Neural progenitor cell (in vitro differentiated cells): ENCODE data around the gene TOR3A. TPM values are rescaled to one million over a fixed set of nuclear protein-coding genes. Genes with fewer than 3 reads are reported as not detected.

Experiments
- DNase-seq: peaks from one replicate; pipeline ENCODE4 v3.0.0-alpha.2; 2016; ENCODE audit warnings: low spot score
- H2AFZ ChIP-seq: fragments of 200-600 bp; sonication (generic); replicated peaks from 2 replicates; pipeline ENCODE4 v1.6.1; 2016; ENCODE audit warnings: antibody characterized with exemption
- H3F3A ChIP-seq: fragments of 200-600 bp; sonication (generic); 2 replicates; pipeline ENCODE4 v1.6.1; 2016; ENCODE audit warnings: antibody characterized with exemption, low read depth
- H3K27ac ChIP-seq: fragments of 200-600 bp; sonication (generic); 2 replicates; pipeline ENCODE4 v1.5.1; 2016; ENCODE audit warnings: mild to moderate bottlenecking
- H3K27me3 ChIP-seq: fragments of 200-600 bp; sonication (generic); 2 replicates; pipeline ENCODE4 v1.6.1; 2016; ENCODE audit warnings: mild to moderate bottlenecking, moderate library complexity
- H3K36me3 ChIP-seq: fragments of 200-600 bp; sonication (generic); 2 replicates; pipeline ENCODE4 v1.5.1; 2016
- H3K4me1 ChIP-seq: fragments of 200-600 bp; sonication (generic); 2 replicates; pipeline ENCODE4 v1.6.1; 2016; ENCODE audit warnings: mixed run types
- H3K4me2 ChIP-seq: fragments of 200-600 bp; sonication (generic); 2 replicates; pipeline ENCODE4 v1.6.1; 2016
- H3K4me3 ChIP-seq: fragments of 200-600 bp; sonication (generic); 2 replicates; pipeline ENCODE4 v1.5.1; 2016
- H3K79me2 ChIP-seq: fragments of 200-600 bp; sonication (generic); 2 replicates; pipeline ENCODE4 v1.6.1; 2016; ENCODE audit warnings: low read depth
- H3K9ac ChIP-seq: fragments of 200-600 bp; sonication (generic); 2 replicates; pipeline ENCODE4 v1.6.1; 2016
- H3K9me3 ChIP-seq: fragments of 200-600 bp; sonication (generic); 2 replicates; pipeline ENCODE4 v1.5.1; 2016; ENCODE audit warnings: low read depth
- H4K20me1 ChIP-seq: fragments of 200-600 bp; sonication (generic); 2 replicates; pipeline ENCODE4 v1.6.1; 2016; ENCODE audit warnings: low read depth
- H3K27ac Mint-ChIP-seq: 3 replicates; pipeline ENCODE4 v1.8.0; 2021; ENCODE audit warnings: mixed read lengths
- H3K27me3 Mint-ChIP-seq: 2 replicates; pipeline ENCODE4 v1.8.0; 2022; ENCODE audit warnings: low read depth, mild to moderate bottlenecking, inconsistent platforms, moderate library complexity, mixed read lengths; ENCODE audit not compliant: insufficient read depth
- H3K36me3 Mint-ChIP-seq: 3 replicates; pipeline ENCODE4 v1.8.0; 2021; ENCODE audit warnings: mixed read lengths
- H3K4me1 Mint-ChIP-seq: 3 replicates; pipeline ENCODE4 v1.8.0; 2021; ENCODE audit warnings: mixed read lengths
- H3K4me3 Mint-ChIP-seq: 3 replicates; pipeline ENCODE4 v1.8.0; 2021; ENCODE audit warnings: mild to moderate bottlenecking, moderate library complexity, mixed read lengths
- H3K9me3 Mint-ChIP-seq: 3 replicates; pipeline ENCODE4 v1.8.0; 2020; ENCODE audit warnings: mixed read lengths
- EZH2 ChIP-seq: fragments of 200-600 bp; sonication (generic); IDR thresholded peaks from 2 replicates; pipeline ENCODE4 v1.6.1; 2017; ENCODE audit warnings: antibody characterized with exemption, mild to moderate bottlenecking, moderate library complexity
- EZH2phosphoT487 ChIP-seq: fragments of 200-600 bp; sonication (generic); IDR thresholded peaks from 2 replicates; pipeline ENCODE4 v1.6.1; 2017; ENCODE audit warnings: antibody characterized with exemption
- small RNA-seq: library from RNA; depleted of rRNA; stranded (forward); fragments of <200 nt; gene quantifications from one replicate; pipeline ENCODE3, GENCODE V24; 2015
- total RNA-seq: library from RNA; depleted of rRNA; stranded (reverse); fragments of >200 nt; gene quantifications from 2 replicates; pipeline ENCODE4 v1.2.3, GENCODE V29; 2015; ENCODE audit warnings: low replicate concordance
- TF ChIP-seq, protein P1 (sequence below): fragments of 200-600 bp; sonication (generic); IDR thresholded peaks from 2 replicates; pipeline ENCODE4 v1.5.1; 2017; ENCODE audit warnings: antibody characterized with exemption, mild to moderate bottlenecking

The TOR3A gene
- total RNA-seq, 1 donor from 2014 or later: 18.2 TPM

DNA sequence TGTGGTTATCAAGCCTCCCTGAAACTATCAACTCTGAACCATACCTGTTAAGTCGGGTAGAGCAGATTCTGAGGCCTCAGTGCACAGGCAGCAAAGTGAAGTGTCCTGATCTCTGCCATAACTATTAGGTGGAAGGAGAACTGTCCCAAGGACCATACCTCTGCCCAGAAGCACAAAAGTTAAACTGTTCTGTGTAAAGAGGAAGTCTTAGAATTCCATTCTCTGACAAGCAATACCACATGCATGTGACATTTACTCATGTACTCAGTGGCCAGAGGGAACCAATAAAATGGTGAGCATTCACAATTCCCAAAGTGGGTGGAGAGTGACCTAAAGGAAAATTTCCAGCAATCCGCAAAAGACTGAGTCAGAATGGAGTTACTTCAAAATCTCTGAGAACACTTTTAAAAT lies 61.0 kb downstream of the TOR3A start:
- H3K4me1 Mint-ChIP-seq: peaks cover 15% of the 10 kb centered on the region
- Histone ChIP-seq H3K27me3 (no peaks in the 10 kb centered on the region), H3F3A (peaks cover 6% of the 10 kb centered on the region), H3K4me3 (no peak overlapping the region), H3K4me2 (no peak overlapping the region), H3K9ac (no peak overlapping the region), H3K36me3 (no peaks in the 10 kb centered on the region), H3K79me2 (peaks cover 34% of the 10 kb centered on the region), H4K20me1 (peaks cover 25% of the 10 kb centered on the region), H3K4me1 (peaks cover 13% of the 10 kb centered on the region), H3K9me3 (no peaks in the 10 kb centered on the region), H3K27ac (no peak overlapping the region), H2AFZ (no peak overlapping the region)
- no peaks in the 10 kb centered on the region for H3K27me3 Mint-ChIP-seq
- H3K27ac Mint-ChIP-seq: no peak overlapping the region
- peaks cover 15% of the 10 kb centered on the region for H3K9me3 Mint-ChIP-seq
- TF ChIP-seq EZH2 (no peak), EZH2phosphoT487 (no peak)
- no peak for DNase-seq
- no peak overlapping the region for H3K4me3 Mint-ChIP-seq
- H3K36me3 Mint-ChIP-seq: peaks cover 27% of the 10 kb centered on the region

DNA sequence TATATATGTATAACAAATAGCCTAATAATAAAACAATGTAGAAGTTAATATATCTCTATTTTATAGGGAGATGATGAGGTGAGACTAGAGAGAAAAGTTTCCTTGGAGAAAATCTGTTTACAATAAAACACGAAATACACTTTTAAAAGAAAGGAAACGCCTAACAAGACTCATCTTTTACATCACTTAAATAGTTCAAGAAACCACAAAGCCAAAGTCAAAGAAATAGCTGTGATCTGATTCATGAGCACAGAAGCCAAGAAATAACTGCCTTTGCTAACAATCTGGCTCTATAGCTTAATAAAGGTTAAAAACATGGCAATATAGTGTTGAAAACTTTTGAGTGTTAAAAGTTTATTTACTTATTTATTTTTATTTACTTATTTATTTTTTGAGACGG lies 61.5 kb downstream of the TOR3A start:
- Mint-ChIP-seq H3K4me1 (peaks cover 15% of the 10 kb centered on the region), H3K36me3 (peaks cover 27% of the 10 kb centered on the region)

DNA sequence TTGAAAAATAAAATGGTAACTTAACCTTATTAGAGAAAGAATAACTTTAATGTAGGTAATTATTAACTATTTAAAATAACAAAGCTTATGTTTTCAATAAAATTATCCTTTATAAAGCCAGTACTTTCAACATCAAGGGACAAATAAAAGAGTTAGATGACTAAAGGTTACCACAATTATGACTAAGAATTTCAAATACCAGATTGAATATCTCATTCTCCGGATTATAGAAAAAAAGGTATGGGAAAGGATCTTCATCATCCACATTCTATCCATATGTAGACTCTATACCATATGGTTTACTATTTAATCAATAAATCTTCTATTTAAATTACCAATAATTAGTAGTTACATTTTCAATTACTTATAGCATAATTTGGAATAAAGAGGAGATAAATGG lies 62.8 kb downstream of the TOR3A start:
- no peaks in the 10 kb centered on the region for H3K36me3 ChIP-seq
- no peak overlapping the region for H3K4me2 ChIP-seq
- H4K20me1 ChIP-seq: peaks cover 25% of the 10 kb centered on the region
- DNase-seq: no peak
- Mint-ChIP-seq H3K27ac (no peak overlapping the region), H3K4me1 (peaks cover 10% of the 10 kb centered on the region), H3K36me3 (peaks cover 26% of the 10 kb centered on the region), H3K27me3 (no peaks in the 10 kb centered on the region), H3K4me3 (no peak overlapping the region), H3K9me3 (peaks cover 16% of the 10 kb centered on the region)
- peaks cover 34% of the 10 kb centered on the region for H3K79me2 ChIP-seq
- peaks cover 6% of the 10 kb centered on the region for H3F3A ChIP-seq
- H2AFZ ChIP-seq: no peak overlapping the region
- TF ChIP-seq, protein P1, sequence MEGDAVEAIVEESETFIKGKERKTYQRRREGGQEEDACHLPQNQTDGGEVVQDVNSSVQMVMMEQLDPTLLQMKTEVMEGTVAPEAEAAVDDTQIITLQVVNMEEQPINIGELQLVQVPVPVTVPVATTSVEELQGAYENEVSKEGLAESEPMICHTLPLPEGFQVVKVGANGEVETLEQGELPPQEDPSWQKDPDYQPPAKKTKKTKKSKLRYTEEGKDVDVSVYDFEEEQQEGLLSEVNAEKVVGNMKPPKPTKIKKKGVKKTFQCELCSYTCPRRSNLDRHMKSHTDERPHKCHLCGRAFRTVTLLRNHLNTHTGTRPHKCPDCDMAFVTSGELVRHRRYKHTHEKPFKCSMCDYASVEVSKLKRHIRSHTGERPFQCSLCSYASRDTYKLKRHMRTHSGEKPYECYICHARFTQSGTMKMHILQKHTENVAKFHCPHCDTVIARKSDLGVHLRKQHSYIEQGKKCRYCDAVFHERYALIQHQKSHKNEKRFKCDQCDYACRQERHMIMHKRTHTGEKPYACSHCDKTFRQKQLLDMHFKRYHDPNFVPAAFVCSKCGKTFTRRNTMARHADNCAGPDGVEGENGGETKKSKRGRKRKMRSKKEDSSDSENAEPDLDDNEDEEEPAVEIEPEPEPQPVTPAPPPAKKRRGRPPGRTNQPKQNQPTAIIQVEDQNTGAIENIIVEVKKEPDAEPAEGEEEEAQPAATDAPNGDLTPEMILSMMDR: no peak
- no peak overlapping the region for H3K27ac ChIP-seq
- H3K4me1 ChIP-seq: peaks cover 13% of the 10 kb centered on the region
- no peak overlapping the region for H3K4me3 ChIP-seq
- no peaks in the 10 kb centered on the region for H3K27me3 ChIP-seq
- no peaks in the 10 kb centered on the region for H3K9me3 ChIP-seq
- no peak overlapping the region for H3K9ac ChIP-seq

More for the DNA sequence above, 61.5 kb downstream of the TOR3A start:
- Histone ChIP-seq H3K27me3 (no peaks in the 10 kb centered on the region), H3K36me3 (no peaks in the 10 kb centered on the region), H3F3A (peaks cover 6% of the 10 kb centered on the region), H3K4me1 (peaks cover 13% of the 10 kb centered on the region), H3K9me3 (no peaks in the 10 kb centered on the region), H3K4me2 (no peak overlapping the region), H3K4me3 (no peak overlapping the region), H3K79me2 (peaks cover 30% of the 10 kb centered on the region), H3K9ac (no peak overlapping the region), H4K20me1 (peaks cover 25% of the 10 kb centered on the region), H3K27ac (no peak overlapping the region), H2AFZ (no peak overlapping the region)
- no peak for DNase-seq
- no peak overlapping the region for H3K4me3 Mint-ChIP-seq
- no peak for TF ChIP-seq EZH2phosphoT487
- TF ChIP-seq EZH2: no peak
- TF ChIP-seq, protein P1: no peak
- peaks cover 15% of the 10 kb centered on the region for H3K9me3 Mint-ChIP-seq
- no peaks in the 10 kb centered on the region for H3K27me3 Mint-ChIP-seq
- no peak overlapping the region for H3K27ac Mint-ChIP-seq

DNA sequence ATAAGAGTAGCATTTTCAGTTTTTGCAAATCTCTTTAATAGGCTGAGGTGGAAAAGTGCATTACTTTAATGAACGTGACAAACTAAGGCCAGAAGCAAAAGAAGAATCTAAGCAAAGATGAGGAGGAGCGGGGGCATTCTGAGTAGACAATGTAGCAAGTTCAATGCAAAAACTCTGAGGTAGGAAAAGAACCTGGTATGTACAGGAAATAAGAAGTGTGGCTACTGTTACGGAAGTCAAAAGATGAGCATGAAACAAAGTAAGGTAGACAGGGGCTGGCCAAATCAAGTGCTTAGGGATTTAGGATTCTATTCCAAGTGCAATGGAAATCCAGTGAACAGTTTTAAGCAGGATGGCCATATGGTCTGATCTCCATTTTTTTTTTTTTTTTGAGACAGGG lies 63.7 kb downstream of the TOR3A start:
- Histone ChIP-seq H3K27me3 (no peaks in the 10 kb centered on the region), H3K36me3 (no peaks in the 10 kb centered on the region), H3K4me2 (no peak overlapping the region), H2AFZ (no peak overlapping the region), H3F3A (peaks cover 6% of the 10 kb centered on the region), H3K9ac (no peak overlapping the region), H3K9me3 (no peaks in the 10 kb centered on the region), H3K4me3 (no peak overlapping the region), H3K4me1 (peaks cover 13% of the 10 kb centered on the region), H4K20me1 (peaks cover 25% of the 10 kb centered on the region), H3K27ac (no peak overlapping the region), H3K79me2 (peaks cover 32% of the 10 kb centered on the region)
- peaks cover 22% of the 10 kb centered on the region for H3K36me3 Mint-ChIP-seq
- TF ChIP-seq, protein P1: no peak
- TF ChIP-seq EZH2phosphoT487 (no peak), EZH2 (no peak)
- peaks cover 10% of the 10 kb centered on the region for H3K4me1 Mint-ChIP-seq
- H3K27ac Mint-ChIP-seq: no peak overlapping the region
- H3K27me3 Mint-ChIP-seq: no peaks in the 10 kb centered on the region
- DNase-seq: no peak
- H3K9me3 Mint-ChIP-seq: peaks cover 14% of the 10 kb centered on the region
- no peak overlapping the region for H3K4me3 Mint-ChIP-seq

Small RNA genes lying within 50 kb of the gene (small RNA-seq; reads per million reads assigned to genes)
- not detected for gene AL512326.3

Other genes with a start within 250 kb of the TOR3A start
- not detected in 2 replicates for gene ANGPTL1, start 211.0 kb upstream of the TOR3A start, total RNA-seq
- 29.3 and 33.8 TPM in 2 replicates for gene FAM20B, start 56.2 kb upstream of the TOR3A start, total RNA-seq
- gene ABL2, start 147.6 kb downstream of the TOR3A start, total RNA-seq: 17.9 and 20.1 TPM in 2 replicates
- 9.0 and 15.3 TPM in 2 replicates for gene SOAT1, start 211.7 kb downstream of the TOR3A start, total RNA-seq